GM23338 (cell line): ENCODE data around the gene NRF1. TPM values are rescaled to one million over a fixed set of nuclear protein-coding genes. Genes with fewer than 3 reads are reported as not detected.

Experiments
- ATAC-seq: fragments of 200-7000 bp; cut with Tn5 transposase; 3 replicates; pipeline ENCODE4 v1.9.1; 2020
- DNase-seq: peaks from one replicate; pipeline ENCODE4 v3.0.0-alpha.2; 2015; ENCODE audit warnings: low spot score
- H2AFZ ChIP-seq: fragments of 200-600 bp; sonication (generic); 2 replicates; pipeline ENCODE4 v1.8.0; 2016; ENCODE audit warnings: antibody characterized with exemption, mild to moderate bottlenecking, moderate library complexity
- H3F3A ChIP-seq: fragments of 200-600 bp; sonication (generic); replicated peaks from 2 replicates; pipeline ENCODE4 v1.8.0; 2017; ENCODE audit warnings: antibody characterized with exemption, mixed run types, low read depth
- H3K27ac ChIP-seq: fragments of 200-600 bp; sonication (generic); 2 replicates; pipeline ENCODE4 v1.6.1; 2016; ENCODE audit warnings: low read depth
- H3K27me3 ChIP-seq: fragments of 200-600 bp; sonication (generic); 2 replicates; pipeline ENCODE4 v1.8.0; 2016; ENCODE audit warnings: mild to moderate bottlenecking, mixed run types, moderate library complexity; ENCODE audit not compliant: insufficient read depth
- H3K36me3 ChIP-seq: fragments of 200-600 bp; sonication (generic); 2 replicates; pipeline ENCODE4 v1.8.0; 2016; ENCODE audit warnings: mild to moderate bottlenecking; ENCODE audit not compliant: insufficient read depth
- H3K4me1 ChIP-seq: fragments of 200-600 bp; sonication (generic); 2 replicates; pipeline ENCODE4 v1.8.0; 2016; ENCODE audit warnings: mild to moderate bottlenecking, moderate library complexity; ENCODE audit not compliant: insufficient read depth
- H3K4me2 ChIP-seq: fragments of 200-600 bp; sonication (generic); 2 replicates; pipeline ENCODE4 v1.7.1; 2017; ENCODE audit warnings: mixed run types
- H3K4me3 ChIP-seq: fragments of 200-600 bp; sonication (generic); 2 replicates; pipeline ENCODE4 v1.6.1; 2016; ENCODE audit warnings: mixed run types
- H3K79me2 ChIP-seq: fragments of 200-600 bp; sonication (generic); replicated peaks from 2 replicates; pipeline ENCODE4 v1.8.0; 2017; ENCODE audit warnings: mild to moderate bottlenecking; ENCODE audit not compliant: insufficient read depth
- H3K9me2 ChIP-seq: fragments of 200-600 bp; sonication (generic); 2 replicates; pipeline ENCODE4 v1.8.0; 2017; ENCODE audit not compliant: insufficient read depth
- H4K20me1 ChIP-seq: fragments of 200-600 bp; sonication (generic); replicated peaks from 2 replicates; pipeline ENCODE4 v1.8.0; 2017; ENCODE audit warnings: mild to moderate bottlenecking; ENCODE audit not compliant: insufficient read depth
- H3K27ac Mint-ChIP-seq: 2 replicates; pipeline ENCODE4 v1.8.0; 2020; ENCODE audit warnings: inconsistent platforms, mild to moderate bottlenecking, moderate library complexity, mixed read lengths
- H3K27me3 Mint-ChIP-seq: 3 replicates; pipeline ENCODE4 v1.8.0; 2022; ENCODE audit warnings: low read depth, mild to moderate bottlenecking, moderate library complexity, mixed read lengths, inconsistent platforms; ENCODE audit not compliant: insufficient read depth, poor library complexity
- H3K36me3 Mint-ChIP-seq: 3 replicates; pipeline ENCODE4 v1.8.0; 2021; ENCODE audit warnings: low read depth, mild to moderate bottlenecking, inconsistent platforms, moderate library complexity, mixed read lengths
- H3K4me1 Mint-ChIP-seq: 3 replicates; pipeline ENCODE4 v1.8.0; 2020; ENCODE audit warnings: mild to moderate bottlenecking, inconsistent platforms, mixed read lengths
- H3K4me3 Mint-ChIP-seq: 3 replicates; pipeline ENCODE4 v1.8.0; 2021; ENCODE audit warnings: moderate library complexity, mild to moderate bottlenecking, inconsistent platforms, mixed read lengths
- H3K9me3 Mint-ChIP-seq: 3 replicates; pipeline ENCODE4 v1.8.0; 2020; ENCODE audit warnings: moderate library complexity, mild to moderate bottlenecking, inconsistent platforms, mixed read lengths
- CREB1 ChIP-seq: fragments of 250-450 bp; sonication (Bioruptor Pico); IDR thresholded peaks from 2 replicates; pipeline ENCODE4 v1.5.0; 2020; ENCODE audit warnings: low read depth, mild to moderate bottlenecking, moderate library complexity
- CTCF ChIP-seq, 2 experiments: fragments of 200-600 bp in 1 of 2; sonication (generic) in 1 of 2; conservative IDR thresholded peaks; 2 replicates each; pipeline versions ENCODE4 v1.5.1 to v1.6.1; 2016 to 2017; ENCODE audit warnings: antibody characterized with exemption in 2 of 2, low read depth in 2 of 2, mild to moderate bottlenecking in 2 of 2, moderate library complexity in 1 of 2
- ETS1 ChIP-seq: IDR thresholded peaks from 2 replicates; pipeline ENCODE4 v1.6.1; 2016; ENCODE audit warnings: antibody characterized with exemption
- EZH2 ChIP-seq: fragments of 200-600 bp; sonication (generic); IDR thresholded peaks from one replicate; pipeline ENCODE4 v1.8.0; 2017; ENCODE audit warnings: antibody characterized with exemption, mild to moderate bottlenecking, low read depth; ENCODE audit not compliant: unreplicated experiment
- EZH2phosphoT487 ChIP-seq: fragments of 200-600 bp; sonication (generic); IDR thresholded peaks from one replicate; pipeline ENCODE4 v1.8.1; 2018; ENCODE audit warnings: antibody characterized with exemption; ENCODE audit not compliant: unreplicated experiment
- JUNB ChIP-seq: IDR thresholded peaks from one replicate; pipeline ENCODE4 v1.6.1; 2016; ENCODE audit warnings: antibody characterized with exemption; ENCODE audit not compliant: unreplicated experiment
- NANOG ChIP-seq: IDR thresholded peaks from 2 replicates; pipeline ENCODE4 v1.6.1; 2016; ENCODE audit warnings: antibody characterized with exemption, borderline replicate concordance
- POLR2AphosphoS5 ChIP-seq: IDR thresholded peaks from 2 replicates; pipeline ENCODE4 v1.6.1; 2016; ENCODE audit warnings: antibody characterized with exemption, low read depth
- REST ChIP-seq: IDR thresholded peaks from one replicate; pipeline ENCODE4 v1.6.1; 2018; ENCODE audit warnings: antibody characterized with exemption; ENCODE audit not compliant: unreplicated experiment
- STAT1 ChIP-seq: IDR thresholded peaks from one replicate; pipeline ENCODE4 v1.6.1; 2016; ENCODE audit warnings: antibody characterized with exemption; ENCODE audit not compliant: unreplicated experiment
- ZNF114 ChIP-seq: fragments of 250-450 bp; sonication (Bioruptor Pico); IDR thresholded peaks from 2 replicates; pipeline ENCODE4 v1.5.0; 2020; ENCODE audit warnings: mild to moderate bottlenecking, moderate library complexity
- polyA plus RNA-seq: library from polyadenylated mRNA; unstranded; fragments of >200 nt; fragmentation: Nextera tagmentation; extraction: Ambion mirVana; gene quantifications from 2 replicates; pipeline ENCODE4 v1.2.1, GENCODE V29; 2016
- total RNA-seq: library from RNA; depleted of rRNA; stranded (reverse); fragments of >200 nt; shearing (Covaris generic); gene quantifications from 2 replicates; pipeline ENCODE4 v1.2.3, GENCODE V29; 2014

Gene NRF1
- total and polyA plus RNA-seq, 2 experiments from 2014 or later, result 5.3 to 24.6 TPM

GRCh38 chr7:129741743-129742213 is 130.3 kb downstream of the NRF1 start (continued):
- TF ChIP-seq CTCF (conservative IDR thresholded peaks at IDR 0.05; ENCODE audit: low read depth in 2 of 2) (no peak), EZH2phosphoT487 (no peak), JUNB (no peak), POLR2AphosphoS5 (no peak), STAT1 (no peak)

GRCh38 chr7:129742256-129742655 is 130.7 kb downstream of the NRF1 start:
- Mint-ChIP-seq H3K4me3 (no peak overlapping the region), H3K9me3 (no peaks in the 10 kb centered on the region), H3K4me1 (peaks cover 54% of the 10 kb centered on the region), H3K27ac (peak overlapping the region; percentile 84), H3K27me3 (peaks cover 1% of the 10 kb centered on the region), H3K36me3 (0 out of 3 replicates have a peak, but pooled peaks cover 6% of the 10 kb centered on the region)
- H2AFZ ChIP-seq, result no peak overlapping the region
- DNase-seq (no peak), ATAC-seq (peak; percentile 57)
- TF ChIP-seq CTCF (conservative IDR thresholded peaks at IDR 0.05; ENCODE audit: low read depth in 2 of 2), result no peak
- no peaks in the 10 kb centered on the region for H3K27me3 ChIP-seq
- H3K36me3 ChIP-seq, result 0 out of 2 replicates have a peak, but pooled peaks cover 6% of the 10 kb centered on the region
- H4K20me1 ChIP-seq, result peaks cover 8% of the 10 kb centered on the region; the same call in 1 of the 2 replicates
- no peaks in the 10 kb centered on the region for H3K79me2 ChIP-seq
- peaks cover 2% of the 10 kb centered on the region; the same call in 1 of the 2 replicates for H3F3A ChIP-seq
- H3K9me2 ChIP-seq, result no peaks in the 10 kb centered on the region
- H3K4me3 ChIP-seq, result peak overlapping the region; percentile 28; the same call in 1 of the 2 replicates
- H3K4me1 ChIP-seq, result peaks cover 52% of the 10 kb centered on the region
- peak overlapping the region; percentile 64 for H3K4me2 ChIP-seq
- peak overlapping the region; percentile 51; the same call in 1 of the 2 replicates for H3K27ac ChIP-seq

GRCh38 chr7:129746857-129747529 is 135.5 kb downstream of the NRF1 start:
- Mint-ChIP-seq H3K27ac (no peak overlapping the region), H3K4me3 (no peak overlapping the region), H3K36me3 (peaks cover 16% of the 10 kb centered on the region; the same call in 2 of the 3 replicates), H3K27me3 (no peaks in the 10 kb centered on the region), H3K9me3 (no peaks in the 10 kb centered on the region), H3K4me1 (peaks cover 23% of the 10 kb centered on the region)
- no peak overlapping the region for H3K4me3 ChIP-seq
- peaks cover 3% of the 10 kb centered on the region; the same call in 1 of the 2 replicates for H4K20me1 ChIP-seq
- no peaks in the 10 kb centered on the region for H3K9me2 ChIP-seq
- peaks cover 8% of the 10 kb centered on the region for H3K4me1 ChIP-seq
- H3K36me3 ChIP-seq, result no peaks in the 10 kb centered on the region
- peaks cover 6% of the 10 kb centered on the region; the same call in 1 of the 2 replicates for H3F3A ChIP-seq
- H3K27ac ChIP-seq, result no peak overlapping the region
- no peak overlapping the region for H3K4me2 ChIP-seq
- ATAC-seq (no peak), DNase-seq (no peak)
- H3K27me3 ChIP-seq, result no peaks in the 10 kb centered on the region
- H2AFZ ChIP-seq, result no peak overlapping the region
- no peaks in the 10 kb centered on the region for H3K79me2 ChIP-seq
- TF ChIP-seq NANOG, result no peak
- TF ChIP-seq REST, result no peak
- no peak for TF ChIP-seq JUNB
- no peak for TF ChIP-seq ETS1
- TF ChIP-seq CREB1, result no peak
- TF ChIP-seq STAT1, result no peak
- TF ChIP-seq ZNF114 (CRISPR knock-in tag), result no peak
- no peak for TF ChIP-seq POLR2AphosphoS5
- no peak for TF ChIP-seq EZH2
